Fibroblast of lung (primary cell): Measurements from ENCODE around the gene NXPH1. TPM values are rescaled to one million over a fixed set of nuclear protein-coding genes. Genes with fewer than 3 reads are reported as not detected.
A peak's percentile ranks its signal among the peaks of the same experiment; 100 is the strongest.

ENCODE experiments used
- DNase-seq, 2 donors: peaks; one replicate each; pipeline versions ENCODE4 v3.0.0 to v3.0.0-alpha.2; 2010; ENCODE audit warnings: low read depth in 2 of 2
- H2AFZ ChIP-seq: 2 replicates; pipeline ENCODE4 v1.5.1; 2012; ENCODE audit warnings: low read length, control low read depth, inconsistent platforms
- H3K27ac ChIP-seq: 2 replicates; pipeline ENCODE4 v1.5.1; 2011; ENCODE audit warnings: low read length, control low read depth; ENCODE audit not compliant: insufficient read depth
- H3K27me3 ChIP-seq: 2 replicates; pipeline ENCODE4 v1.5.1; 2011; ENCODE audit warnings: mild to moderate bottlenecking, low read length; ENCODE audit not compliant: control insufficient read depth, insufficient read depth
- H3K36me3 ChIP-seq: 2 replicates; pipeline ENCODE4 v1.5.1; 2011; ENCODE audit warnings: low read length; ENCODE audit not compliant: control insufficient read depth, insufficient read depth
- H3K4me1 ChIP-seq: 2 replicates; pipeline ENCODE4 v1.5.1; 2011; ENCODE audit warnings: low read length; ENCODE audit not compliant: control insufficient read depth, insufficient read depth; ENCODE audit errors: extremely low read depth
- H3K4me2 ChIP-seq: 2 replicates; pipeline ENCODE4 v1.5.1; 2011; ENCODE audit warnings: low read length, control low read depth; ENCODE audit not compliant: insufficient read depth; ENCODE audit errors: extremely low read depth
- H3K4me3 ChIP-seq, 4 experiments: fragments of 200-600 bp in 1 of 4; sonication (generic) in 1 of 4; replicated peaks in 1 of 4; 2 replicates each; pipeline ENCODE4 v1.5.1; 2011 to 2016; ENCODE audit warnings: low read length in 4 of 4, low read depth in 3 of 4, mild to moderate bottlenecking in 3 of 4, control low read depth in 2 of 4, inconsistent platforms in 1 of 4, mixed read lengths in 1 of 4; ENCODE audit not compliant: insufficient read depth in 1 of 4; ENCODE audit errors: control extremely low read depth in 1 of 4
- H3K79me2 ChIP-seq: 2 replicates; pipeline ENCODE4 v1.5.1; 2012; ENCODE audit warnings: mild to moderate bottlenecking, low read length, inconsistent platforms; ENCODE audit not compliant: control insufficient read depth, insufficient read depth
- H3K9ac ChIP-seq: 2 replicates; pipeline ENCODE4 v1.5.1; 2011; ENCODE audit warnings: mild to moderate bottlenecking, low read length, control low read depth; ENCODE audit not compliant: insufficient read depth
- H3K9me3 ChIP-seq: 2 replicates; pipeline ENCODE4 v1.5.1; 2012; ENCODE audit warnings: low read depth, low read length; ENCODE audit not compliant: control insufficient read depth, insufficient read depth
- H4K20me1 ChIP-seq: 2 replicates; pipeline ENCODE4 v1.5.1; 2011; ENCODE audit warnings: low read length; ENCODE audit not compliant: control insufficient read depth, insufficient read depth; ENCODE audit errors: extremely low read depth
- CTCF ChIP-seq, 2 donors: IDR thresholded peaks in 1 of 2; conservative IDR thresholded peaks in 1 of 2; 1 replicate in 1 of 2; 2 replicates in 1 of 2; pipeline ENCODE4 v1.5.1; 2011 to 2012; ENCODE audit warnings: low read length in 2 of 2, control low read depth in 1 of 2, inconsistent platforms in 1 of 2, low read depth in 1 of 2, mild to moderate bottlenecking in 1 of 2
- EZH2 ChIP-seq: IDR thresholded peaks from 2 replicates; pipeline ENCODE4 v1.5.1; 2012; ENCODE audit warnings: low read length, control low read depth, mild to moderate bottlenecking; ENCODE audit errors: missing control alignments
- polyA plus RNA-seq, 2 donors: library from polyadenylated mRNA; depleted of rRNA in 1 of 2; stranded (reverse) in 1 of 2; unstranded in 1 of 2; fragments of >200 nt; gene quantifications; 2 replicates each; pipeline ENCODE4 v1.2.1, GENCODE V29; 2011 to 2012; ENCODE audit warnings: missing spikeins in 1 of 2
- total RNA-seq: library from RNA; depleted of rRNA; stranded (reverse); fragments of >200 nt; gene quantifications from 2 replicates; pipeline ENCODE4 v1.2.1, GENCODE V29; 2014

Gene NXPH1
- total and polyA plus RNA-seq, 2 donors (not counting 1 experiment from before 2014, with no cell fraction given) = not detected

DNA sequence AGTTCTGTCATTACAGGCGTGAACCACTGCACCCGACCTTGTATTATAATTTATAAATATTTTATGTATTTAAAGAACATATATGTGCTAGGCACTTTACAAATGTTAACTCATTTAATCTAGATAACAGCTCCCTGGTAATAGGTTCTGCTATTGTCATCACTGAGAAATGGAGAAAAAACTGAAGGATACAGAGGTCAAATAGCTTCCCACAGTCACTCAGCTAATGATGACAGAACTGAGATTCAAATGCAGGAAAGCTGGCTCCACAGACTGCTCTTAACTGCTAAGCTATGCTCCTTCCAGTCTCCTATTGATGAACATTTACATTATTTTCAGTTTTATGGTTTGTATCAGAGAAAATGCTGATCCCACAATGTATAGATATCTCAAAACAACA, 28.9 kb downstream of the NXPH1 start:
- no peak overlapping the region for H3K4me3 ChIP-seq
- H2AFZ ChIP-seq = no peak overlapping the region
- no peak overlapping the region for H3K9ac ChIP-seq
- H4K20me1 ChIP-seq = no peaks in the 10 kb centered on the region
- DNase-seq = no peak
- H3K9me3 ChIP-seq = no peaks in the 10 kb centered on the region
- no peak overlapping the region for H3K4me2 ChIP-seq
- H3K27ac ChIP-seq = no peak overlapping the region
- H3K79me2 ChIP-seq = no peaks in the 10 kb centered on the region
- no peaks in the 10 kb centered on the region for H3K4me1 ChIP-seq
- no peaks in the 10 kb centered on the region for H3K36me3 ChIP-seq
- no peak for TF ChIP-seq CTCF (conservative IDR thresholded peaks at IDR 0.05 in 1 of 2, IDR thresholded peaks at IDR 0.05 in 1 of 2; ENCODE audit: low read depth in 1 of 2, low read length in 2 of 2)
- TF ChIP-seq EZH2 = no peak
- H3K27me3 ChIP-seq = no peaks in the 10 kb centered on the region

GRCh38 chr7:8465338-8465737, 31.9 kb downstream of the NXPH1 start:
- H3K36me3 ChIP-seq = no peaks in the 10 kb centered on the region
- H3K4me3 ChIP-seq = no peak overlapping the region
- H3K79me2 ChIP-seq = no peaks in the 10 kb centered on the region
- H3K4me2 ChIP-seq = no peak overlapping the region
- H3K4me1 ChIP-seq = no peaks in the 10 kb centered on the region
- no peak overlapping the region for H3K9ac ChIP-seq
- H4K20me1 ChIP-seq = no peaks in the 10 kb centered on the region
- H3K27ac ChIP-seq = no peak overlapping the region
- no peak for TF ChIP-seq EZH2
- TF ChIP-seq CTCF (conservative IDR thresholded peaks at IDR 0.05 in 1 of 2, IDR thresholded peaks at IDR 0.05 in 1 of 2; ENCODE audit: low read depth in 1 of 2, low read length in 2 of 2) = no peak
- no peaks in the 10 kb centered on the region for H3K27me3 ChIP-seq
- no peak for DNase-seq
- no peak overlapping the region for H2AFZ ChIP-seq
- H3K9me3 ChIP-seq = no peaks in the 10 kb centered on the region

DNA sequence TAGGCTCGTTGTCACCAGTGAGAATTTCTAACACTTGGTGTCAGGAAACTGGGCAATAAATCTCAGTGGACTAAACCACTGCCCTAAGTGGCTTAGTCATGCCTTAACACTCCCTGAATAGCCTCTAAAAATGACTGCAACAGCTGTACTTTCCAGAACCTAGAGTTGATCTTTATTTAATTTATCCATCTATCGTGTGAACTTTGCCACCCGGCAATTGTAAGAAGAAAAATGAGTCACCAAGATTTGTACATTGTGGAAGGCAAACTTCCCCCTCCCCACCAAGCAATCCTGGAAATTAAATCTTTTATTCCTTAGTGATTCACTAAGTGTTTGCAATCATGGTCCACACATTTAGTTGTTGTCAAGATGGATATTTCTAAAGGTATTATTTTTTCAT, 47.1 kb downstream of the NXPH1 start:
- Histone ChIP-seq H3K9me3 (no peaks in the 10 kb centered on the region), H3K4me3 (no peak overlapping the region), H3K79me2 (no peaks in the 10 kb centered on the region), H2AFZ (no peak overlapping the region), H3K4me1 (no peaks in the 10 kb centered on the region), H3K36me3 (no peaks in the 10 kb centered on the region), H3K4me2 (no peak overlapping the region), H3K27ac (no peak overlapping the region), H3K9ac (no peak overlapping the region), H4K20me1 (no peaks in the 10 kb centered on the region), H3K27me3 (no peaks in the 10 kb centered on the region)
- TF ChIP-seq EZH2 = no peak
- TF ChIP-seq CTCF (conservative IDR thresholded peaks at IDR 0.05 in 1 of 2, IDR thresholded peaks at IDR 0.05 in 1 of 2; ENCODE audit: low read depth in 1 of 2, low read length in 2 of 2) = no peak
- DNase-seq = peak in 1 of 2 donors; percentile 43
